Measurements from ENCODE around the gene LRIT2. TPM values are rescaled to one million over a fixed set of nuclear protein-coding genes. Genes with fewer than 3 reads are reported as not detected.

Gene LRIT2
- total and polyA plus RNA-seq, 9 of the 15 experiments (the other 6 are each of a cell fraction or from before 2014, with no cell fraction given) = not detected

DNA sequence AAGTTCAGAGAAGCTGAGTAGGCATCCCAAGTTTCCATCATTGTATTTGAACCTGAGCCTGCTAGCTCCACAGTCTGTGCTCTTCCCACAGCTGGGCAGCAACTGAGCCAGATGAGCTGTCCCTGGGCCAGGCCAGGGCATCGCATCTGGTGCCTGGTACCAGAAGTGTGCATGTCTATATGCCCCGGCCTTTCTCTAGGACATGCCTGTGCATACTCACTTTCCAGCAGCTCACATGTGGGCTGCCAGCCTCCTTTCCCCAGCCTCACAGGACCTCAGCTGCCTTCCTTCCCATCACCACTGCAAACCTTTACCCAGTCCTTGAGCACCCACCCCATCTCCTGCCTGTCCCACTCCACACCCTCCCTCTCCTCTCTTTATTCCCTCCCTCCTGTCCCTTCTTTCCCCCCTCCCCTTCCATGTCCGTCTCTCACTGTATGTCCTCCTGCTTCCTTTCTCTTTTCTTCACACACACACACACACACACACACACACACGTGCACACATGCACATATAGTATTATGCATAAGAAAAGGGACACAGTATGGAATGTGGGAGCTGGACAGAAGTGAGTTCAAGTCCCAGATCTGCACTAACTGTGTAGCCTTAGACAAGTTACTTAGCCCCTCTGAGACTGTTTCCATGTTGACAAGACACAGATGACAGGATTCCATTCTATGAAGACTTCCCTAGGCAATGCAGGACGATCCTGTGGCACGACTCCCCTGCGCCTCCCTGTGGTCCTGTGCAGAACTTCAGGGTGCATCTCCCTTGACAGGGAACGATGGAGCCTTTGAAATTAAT lies 20.1 kb downstream of the LRIT2 start:
- Histone ChIP-seq H3K9ac (ENCODE audit: insufficient read depth in 1 of 2, low read depth in 2 of 2, low read length in 2 of 2) (no peak overlapping the region), H3K4me2 (ENCODE audit: insufficient read depth, low read length) (no peak overlapping the region), H3K4me3 (no peak overlapping the region), H3K27me3 (ENCODE audit: control insufficient read depth in 2 of 2, insufficient read depth in 2 of 2, low read length in 2 of 2) (peaks cover 9 to 27% of the 10 kb centered on the region in 2 experiments), H3K9me3 (replicated peaks; ENCODE audit: control insufficient read depth, insufficient read depth, low read depth, low read length) (no peaks in the 10 kb centered on the region), H3K79me2 (ENCODE audit: control insufficient read depth, insufficient read depth, low read length) (no peaks in the 10 kb centered on the region), H3K9me1 (ENCODE audit: control insufficient read depth, insufficient read depth, low read length) (no peaks in the 10 kb centered on the region), H2AFZ (ENCODE audit: low read depth, low read length) (no peak overlapping the region), H3K4me1 (replicated peaks in 1 of 2; ENCODE audit: control insufficient read depth in 2 of 2, insufficient read depth in 2 of 2, low read length in 2 of 2) (peaks cover 13 to 15% of the 10 kb centered on the region in 2 experiments; a peak in 4 of 5 replicates), H4K20me1 (replicated peaks; ENCODE audit: control insufficient read depth, insufficient read depth, low read length) (no peaks in the 10 kb centered on the region), H3K27ac (ENCODE audit: extremely low read depth, low read depth, low read length) (no peak overlapping the region), H3K36me3 (ENCODE audit: control insufficient read depth, insufficient read depth, low read length) (no peaks in the 10 kb centered on the region)
- intact Hi-C loops (cut with micrococcal nuclease) = loop anchor here (1.0 to 2.0 kb wide), 2 partner anchors 56 to 79 kb away; no protein-coding TSS in a partner anchor
- CTCF ChIA-PET (ENCODE audit: low intra/inter-chr PET ratio) = interaction anchor here (1.1 to 2.1 kb wide), 3 partner anchors 57 to 333 kb away, joined by 3 to 19 read pairs (median 12); no protein-coding TSS in a partner anchor
- FAIRE-seq (peak; percentile 96), ATAC-seq (peak; percentile 86), DNase-seq (ENCODE audit: extremely low read depth in 1 of 4, low spot score in 3 of 4) (peak; percentile 77 to 79 (median 78))
- in situ Hi-C loops (cut with MboI) = no loop called here
- BruUV-seq (replicated peaks) = no TSS peak
- WGBS (ENCODE audit: insufficient coverage, low coverage, missing lambda C conversion rate) = 4% methylated on average over 7 of the region's 8 CpGs
- POLR2A ChIA-PET = interaction anchor here (0.6 kb wide), 1 partner anchor 45 kb away, joined by 4 read pairs; no protein-coding TSS in a partner anchor
- no peak for TF ChIP-seq UBTF (IDR thresholded peaks at IDR 0.05; ENCODE audit: borderline replicate concordance in 1 of 2, low read depth in 2 of 2, low read length in 2 of 2)
- no peak for TF ChIP-seq HNRNPL (IDR thresholded peaks at IDR 0.05; ENCODE audit: low read depth, low read length)
- peak; percentile 59; the same call in 1 of the 2 replicates for TF ChIP-seq CTBP1 (IDR thresholded peaks at IDR 0.05; ENCODE audit: borderline replicate concordance)
- no peak for TF ChIP-seq SRSF3 (IDR thresholded peaks at IDR 0.05; ENCODE audit: insufficient read depth, low read length)
- peak; percentile 45 to 80; a peak in 3 of 4 replicates for TF ChIP-seq FOXK2 (conservative IDR thresholded peaks at IDR 0.05 in 1 of 2, IDR thresholded peaks at IDR 0.05 in 1 of 2; ENCODE audit: low read depth in 2 of 2)
- TF ChIP-seq JUND (IDR thresholded peaks at IDR 0.05; ENCODE audit: borderline replicate concordance, low read depth, low read length) = peak; percentile 38; the same call in 1 of the 2 replicates
- TF ChIP-seq JUND (tag; IDR thresholded peaks at IDR 0.05; ENCODE audit: borderline replicate concordance, low read depth, low read length) = no peak
- TF ChIP-seq ZZZ3 (IDR thresholded peaks at IDR 0.05) = no peak
- TF ChIP-seq, protein P1, sequence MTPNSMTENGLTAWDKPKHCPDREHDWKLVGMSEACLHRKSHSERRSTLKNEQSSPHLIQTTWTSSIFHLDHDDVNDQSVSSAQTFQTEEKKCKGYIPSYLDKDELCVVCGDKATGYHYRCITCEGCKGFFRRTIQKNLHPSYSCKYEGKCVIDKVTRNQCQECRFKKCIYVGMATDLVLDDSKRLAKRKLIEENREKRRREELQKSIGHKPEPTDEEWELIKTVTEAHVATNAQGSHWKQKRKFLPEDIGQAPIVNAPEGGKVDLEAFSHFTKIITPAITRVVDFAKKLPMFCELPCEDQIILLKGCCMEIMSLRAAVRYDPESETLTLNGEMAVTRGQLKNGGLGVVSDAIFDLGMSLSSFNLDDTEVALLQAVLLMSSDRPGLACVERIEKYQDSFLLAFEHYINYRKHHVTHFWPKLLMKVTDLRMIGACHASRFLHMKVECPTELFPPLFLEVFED (CRISPR knock-in tag; conservative IDR thresholded peaks at IDR 0.05) = 0 out of 2 replicates have a peak, but pooled peaks have one; percentile 79
- peak; percentile 30; the same call in 1 of the 2 replicates for TF ChIP-seq PKNOX1 (IDR thresholded peaks at IDR 0.05)
- TF ChIP-seq LARP7 (IDR thresholded peaks at IDR 0.05) = 0 out of 2 replicates have a peak, but pooled peaks have one; percentile 61
- TF ChIP-seq NFIX (CRISPR knock-in tag; IDR thresholded peaks at IDR 0.05; ENCODE audit: low read depth) = no peak
- 0 out of 2 replicates have a peak, but pooled peaks have one; percentile 27 for TF ChIP-seq HLTF (IDR thresholded peaks at IDR 0.05)
- no peak for TF ChIP-seq COPS2 (conservative IDR thresholded peaks at IDR 0.05)
- TF ChIP-seq HDAC8 (tag; IDR thresholded peaks at IDR 0.05) = no peak
- TF ChIP-seq HCFC1 (IDR thresholded peaks at IDR 0.05; ENCODE audit: low read depth, low read length) = no peak
- no peak for TF ChIP-seq PHF8 (IDR thresholded peaks at IDR 0.05; ENCODE audit: borderline replicate concordance, low read length)

Measured in K562 (cell line).